GM19351 (cell line): Measurements from ENCODE around the gene MAPRE2.

Experiments
- ATAC-seq: cut with Tn5 transposase; IDR thresholded peaks from one replicate; pipeline ENCODE4 v1.9.1; 2021; ENCODE audit warnings: mild to moderate bottlenecking, moderate library complexity; ENCODE audit not compliant: unreplicated experiment

Gene MAPRE2

DNA sequence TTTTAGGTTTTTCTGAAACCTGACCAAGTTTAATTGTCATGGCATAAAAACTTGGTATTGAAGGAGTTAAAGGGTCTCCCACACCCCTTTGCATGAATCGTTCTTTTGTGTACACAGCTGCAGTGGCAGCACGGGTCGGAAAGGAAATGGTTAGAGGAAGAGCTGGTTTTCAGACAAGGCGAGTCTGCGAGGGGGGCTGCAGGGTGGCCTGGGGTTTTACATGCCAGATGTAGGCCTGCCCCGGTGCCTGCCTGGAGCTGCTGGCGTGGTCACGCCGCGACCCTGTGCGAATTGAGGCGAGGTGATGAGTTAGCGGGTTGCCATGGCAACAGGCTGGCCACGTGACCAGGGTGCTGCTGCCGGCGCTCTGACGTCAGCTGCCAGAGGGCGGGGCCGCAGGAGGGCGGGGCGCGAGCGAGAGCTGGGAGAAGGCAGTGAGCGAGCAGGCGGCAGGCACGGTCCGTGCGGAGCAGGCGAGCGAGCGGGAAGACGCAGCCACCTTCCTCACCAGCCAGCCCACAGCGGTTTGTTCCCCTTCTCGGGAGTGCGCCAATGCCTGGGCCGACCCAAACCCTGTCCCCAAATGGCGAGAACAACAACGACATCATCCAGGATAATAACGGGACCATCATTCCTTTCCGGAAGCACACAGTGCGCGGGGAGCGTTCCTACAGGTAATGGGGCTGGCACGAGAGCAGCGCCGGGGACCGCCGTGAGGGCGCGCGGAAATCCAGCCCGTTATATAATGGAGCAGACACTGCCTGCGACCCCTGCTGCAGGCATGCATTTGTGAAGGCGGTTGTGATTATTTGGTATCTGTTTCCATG lies at the start of gene MAPRE2:
Gene MAPRE2 (plus strand): TSS at position 426 of the 827 bp plus-strand sequence. CDS start 127 bp downstream, at position 553.
- peak; percentile 72 for ATAC-seq

- no peak for ATAC-seq
Measured at GRCh38 chr18:34991561-34991960, 49.7 kb upstream of the MAPRE2 start.

- ATAC-seq = no peak
Measured at GRCh38 chr18:34993289-34993688, 47.9 kb upstream of the MAPRE2 start.

- no peak for ATAC-seq
Measured at GRCh38 chr18:34995746-34996145, 45.5 kb upstream of the MAPRE2 start.

- no peak for ATAC-seq
Measured at GRCh38 chr18:34998661-34999060, 42.6 kb upstream of the MAPRE2 start.

GRCh38 chr18:34999756-35000289 lies 41.4 kb upstream of the MAPRE2 start:
- no peak for ATAC-seq

- no peak for ATAC-seq
Measured at GRCh38 chr18:35000457-35000856, 40.8 kb upstream of the MAPRE2 start.

DNA sequence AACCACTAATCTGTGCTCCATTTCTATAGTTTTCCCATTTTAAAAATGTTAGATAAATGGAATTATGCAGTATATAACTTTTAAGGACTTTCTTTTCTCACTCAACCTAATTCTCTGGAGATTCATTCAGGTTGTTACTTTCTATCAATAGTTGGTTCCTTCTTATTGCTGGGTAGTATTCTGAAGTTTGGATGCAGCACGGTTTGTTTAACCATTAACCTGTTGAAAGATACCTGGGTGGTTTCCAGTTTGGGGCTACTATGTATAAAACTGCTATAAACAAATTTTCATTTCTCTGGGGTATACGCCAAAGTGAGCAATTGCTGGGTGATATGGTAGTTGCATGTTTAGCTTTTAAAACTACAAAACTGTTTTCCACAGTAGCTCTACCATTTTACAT lies 39.1 kb upstream of the MAPRE2 start:
- no peak for ATAC-seq

- ATAC-seq = peak; percentile 93
Measured at GRCh38 chr18:35005963-35006577, 35.1 kb upstream of the MAPRE2 start.

GRCh38 chr18:35010156-35010555 lies 31.1 kb upstream of the MAPRE2 start:
- no peak for ATAC-seq

- ATAC-seq = no peak
Measured at GRCh38 chr18:35010993-35011392, 30.2 kb upstream of the MAPRE2 start.

DNA sequence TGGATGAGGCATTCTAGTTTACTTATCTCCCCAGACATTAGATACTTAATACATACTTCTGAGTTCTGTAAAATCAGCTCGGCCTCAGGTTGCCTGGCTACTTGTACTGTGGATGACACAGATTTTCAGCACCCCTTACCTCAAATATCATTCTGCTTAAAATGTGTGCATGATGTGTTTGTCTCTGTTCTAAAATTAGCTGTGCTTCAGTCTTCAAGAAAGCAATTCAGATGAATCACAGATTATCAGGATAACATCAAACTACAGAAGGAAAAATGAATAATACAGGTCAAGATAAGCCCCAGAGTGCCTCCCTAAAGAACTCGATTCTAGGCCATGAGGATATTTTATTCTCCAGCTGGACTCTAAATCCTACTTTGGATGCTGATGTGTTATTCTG lies 21.3 kb upstream of the MAPRE2 start:
- ATAC-seq = no peak

DNA sequence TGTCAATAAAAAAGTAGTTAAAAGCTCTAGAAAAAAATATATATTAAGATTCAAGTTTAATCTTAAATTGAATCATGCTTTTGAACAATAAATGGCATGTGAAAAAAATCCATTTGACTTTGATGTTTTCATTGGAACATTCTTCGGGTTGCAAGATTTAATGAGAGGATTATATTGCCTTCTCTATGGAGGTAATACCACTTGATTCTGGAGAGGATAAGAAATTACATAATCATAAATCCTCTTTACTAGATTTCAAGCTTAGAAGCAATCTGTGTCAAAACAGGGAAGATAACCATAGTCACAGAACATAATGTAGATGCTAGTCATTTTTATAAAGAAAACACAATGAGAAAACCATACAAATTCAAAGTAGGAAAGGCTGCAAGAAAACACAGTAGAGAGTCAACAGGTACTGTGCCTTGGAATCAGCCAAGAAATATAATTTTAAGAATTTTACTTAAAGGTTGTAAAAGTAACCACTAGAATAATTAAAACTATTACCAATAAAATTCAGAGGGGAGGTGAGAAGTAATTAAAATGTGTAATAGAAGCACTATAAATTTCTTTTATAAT lies 18.7 kb upstream of the MAPRE2 start:
- ATAC-seq = no peak

DNA sequence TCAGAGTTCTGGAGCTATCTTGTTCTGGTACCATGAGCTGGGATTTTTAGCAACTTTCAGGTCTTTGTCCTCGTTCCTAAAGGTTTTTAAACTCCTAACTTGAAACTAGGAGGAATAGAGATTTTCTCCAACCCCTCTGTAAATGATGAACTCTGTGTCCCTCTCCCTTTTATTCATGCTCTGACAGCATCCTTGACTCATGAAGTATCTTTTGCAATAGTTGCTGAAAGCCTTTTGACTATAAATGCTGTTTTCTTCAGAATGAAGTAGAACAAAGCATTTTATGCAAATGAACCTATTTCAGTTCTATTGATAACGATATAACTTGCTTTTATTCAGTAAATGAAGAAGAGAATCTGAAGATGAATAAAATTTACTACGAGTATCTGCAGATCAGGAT lies 17.0 kb upstream of the MAPRE2 start:
- no peak for ATAC-seq

DNA sequence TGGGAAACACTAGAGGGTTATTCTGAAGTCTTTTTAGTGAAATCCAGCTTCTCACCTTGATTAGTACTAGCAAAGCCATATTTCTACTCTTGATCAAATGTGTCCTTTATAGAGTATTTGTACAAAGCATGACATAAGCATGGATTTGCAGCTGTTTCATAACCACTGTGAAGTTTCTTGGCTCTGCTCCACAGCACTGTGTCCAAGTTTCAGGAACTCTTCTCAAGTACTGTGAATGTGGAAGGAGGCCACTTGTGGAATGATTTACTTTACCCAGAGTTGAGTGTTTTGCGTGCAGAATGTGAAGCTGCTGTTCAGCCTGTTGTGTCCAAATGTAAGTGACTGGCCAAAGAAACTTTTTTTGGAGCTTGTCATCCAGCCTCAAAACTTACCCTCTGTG lies 16.2 kb upstream of the MAPRE2 start:
- ATAC-seq = no peak

DNA sequence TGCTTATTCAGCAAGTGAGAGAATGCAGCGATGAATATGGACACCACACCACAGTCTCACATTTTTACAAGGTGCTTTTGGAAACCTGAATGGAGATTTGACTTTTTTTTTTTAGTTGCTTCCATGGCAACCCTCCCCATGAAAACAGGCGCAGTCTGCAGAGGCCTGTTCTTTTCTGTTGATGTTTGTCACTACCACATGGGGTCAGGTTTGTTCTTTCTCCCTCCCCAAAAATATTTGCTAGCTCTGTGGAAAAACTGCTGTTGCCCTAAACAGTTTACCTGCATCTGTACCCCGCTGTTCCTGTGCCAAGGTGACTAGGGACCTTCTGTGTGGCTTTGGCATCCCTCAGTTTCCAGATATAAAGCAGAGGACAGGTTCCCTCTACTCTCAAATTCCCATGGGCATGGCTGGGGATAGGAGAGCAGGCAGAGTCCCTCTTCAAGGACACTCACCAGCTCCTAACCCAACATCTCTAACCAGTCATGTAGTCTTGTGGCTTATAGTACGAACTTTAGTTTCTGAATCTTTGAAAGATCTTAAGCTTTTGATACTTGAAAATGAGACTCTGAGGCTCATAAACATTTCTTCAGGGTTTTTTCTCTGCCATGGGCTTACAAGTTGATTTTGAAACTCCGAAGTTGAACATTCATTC lies 14.7 kb upstream of the MAPRE2 start:
- no peak for ATAC-seq

GRCh38 chr18:35027206-35027605 lies 14.0 kb upstream of the MAPRE2 start:
- no peak for ATAC-seq

GRCh38 chr18:35028536-35028935 lies 12.7 kb upstream of the MAPRE2 start:
- no peak for ATAC-seq

GRCh38 chr18:35029103-35029502 lies 12.1 kb upstream of the MAPRE2 start:
- ATAC-seq = no peak

DNA sequence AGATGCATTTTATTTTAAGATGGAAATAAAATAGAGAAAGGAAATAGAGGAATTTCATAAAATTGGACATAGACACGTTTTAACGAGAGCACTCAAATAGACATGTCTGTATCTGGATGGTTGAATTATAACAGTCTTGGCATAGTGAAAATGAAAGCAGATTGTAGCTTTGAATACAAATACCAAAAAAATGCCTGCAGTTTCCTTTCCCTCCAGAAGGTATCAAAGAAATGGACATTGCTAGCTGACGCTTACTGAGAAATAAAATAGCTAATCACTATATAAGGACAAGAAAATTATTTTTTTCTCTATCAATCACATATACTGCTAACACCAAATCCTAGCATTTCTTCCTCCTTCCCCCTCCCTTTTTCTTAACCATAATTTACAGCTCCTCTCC lies 11.4 kb upstream of the MAPRE2 start:
- ATAC-seq = peak; percentile 78

- peak; percentile 56 for ATAC-seq
Measured at GRCh38 chr18:35030277-35030989, 10.8 kb upstream of the MAPRE2 start.
